Spleen (tissue), 11 donors: ENCODE data around the gene SVOP. TPM values are rescaled to one million over a fixed set of nuclear protein-coding genes. Genes with fewer than 3 reads are reported as not detected.

ENCODE experiments used
- DNase-seq: peaks from one replicate; pipeline ENCODE4 v3.0.0-alpha.2; 2020
- H3K27ac ChIP-seq, 8 donors: fragments of 200-600 bp; sonication (generic) in 7 of 8; 1 replicate in 4 of 8; 2 replicates in 4 of 8; pipeline versions ENCODE4 v1.5.0 to v1.8.0; 2016 to 2021; ENCODE audit warnings: inconsistent platforms in 4 of 8, mild to moderate bottlenecking in 4 of 8, moderate library complexity in 1 of 8
- H3K27me3 ChIP-seq, 7 donors: fragments of 200-600 bp; sonication (generic) in 6 of 7; replicated peaks in 1 of 7; 1 replicate in 4 of 7; 2 replicates in 3 of 7; pipeline versions ENCODE4 v1.5.0 to v1.8.0; 2016 to 2021; ENCODE audit warnings: inconsistent platforms in 3 of 7, mild to moderate bottlenecking in 1 of 7
- H3K36me3 ChIP-seq, 6 donors: fragments of 200-600 bp; sonication (generic) in 5 of 6; 1 replicate in 4 of 6; 2 replicates in 2 of 6; pipeline versions ENCODE4 v1.5.0 to v1.8.0; 2016 to 2021; ENCODE audit warnings: inconsistent platforms in 2 of 6
- H3K4me1 ChIP-seq, 6 donors: fragments of 200-600 bp; sonication (generic) in 5 of 6; 1 replicate in 3 of 6; 2 replicates in 3 of 6; pipeline versions ENCODE4 v1.5.0 to v1.8.0; 2016 to 2021; ENCODE audit warnings: inconsistent platforms in 3 of 6
- H3K4me3 ChIP-seq, 8 donors: fragments of 200-600 bp; sonication (generic) in 7 of 8; 1 replicate in 4 of 8; 2 replicates in 4 of 8; pipeline versions ENCODE4 v1.5.0 to v1.8.0; 2016 to 2021; ENCODE audit warnings: inconsistent platforms in 4 of 8, mild to moderate bottlenecking in 4 of 8, moderate library complexity in 2 of 8
- H3K9me3 ChIP-seq, 8 donors: fragments of 200-600 bp; sonication (generic) in 7 of 8; 1 replicate in 4 of 8; 2 replicates in 4 of 8; pipeline versions ENCODE4 v1.5.0 to v1.8.0; 2016 to 2021; ENCODE audit warnings: inconsistent platforms in 4 of 8
- CTCF ChIP-seq, 11 experiments: fragments of 200-600 bp in 7 of 11; fragments of 450-650 bp in 4 of 11; sonication (generic) in 4 of 11; IDR thresholded peaks in 8 of 11; conservative IDR thresholded peaks in 3 of 11; 1 replicate in 7 of 11; 2 replicates in 4 of 11; pipeline versions ENCODE4 v1.4.0 to v1.8.0; 2016 to 2021; ENCODE audit warnings: antibody characterized with exemption in 11 of 11, inconsistent platforms in 4 of 11, mild to moderate bottlenecking in 1 of 11
- POLR2A ChIP-seq, 3 donors: fragments of 450-650 bp; IDR thresholded peaks; one replicate each; pipeline ENCODE4 v1.5.1; 2017; ENCODE audit warnings: antibody characterized with exemption in 3 of 3, mild to moderate bottlenecking in 1 of 3
- POLR2AphosphoS5 ChIP-seq, 3 donors: sonication (generic); formaldehyde crosslinking; IDR thresholded peaks; one replicate each; pipeline ENCODE4 v1.5.1; 2017; ENCODE audit warnings: antibody characterized with exemption in 3 of 3
- WGBS, 5 donors: extraction: QIAGEN DNeasy Blood & Tissue Kit in 3 of 5; methylation state at CpG; one replicate each; pipeline versions ENCODE4 v1.1.5 to v1.1.7; 2013 to 2018; 5-methylcytosine and 5-hydroxymethylcytosine counted together
- intact Hi-C: fragments of 100-400 bp; cut with DNase I; formaldehyde crosslinking; loops from one replicate; pipeline ENCODE4 v1.15.0; 2023; ENCODE audit warnings: low total_unique reads
- polyA plus RNA-seq, 3 donors: library from polyadenylated mRNA; stranded (reverse); fragments of 200-250 nt; gene quantifications; one replicate each; pipeline ENCODE4 v1.2.1, GENCODE V29; 2013
- total RNA-seq, 7 donors: library from RNA; depleted of rRNA in 3 of 7; stranded (reverse); fragments of >200 nt in 3 of 7; fragmentation: NEBNext Ultra II Directional in 4 of 7; extraction: Animal tissue kit (Norgen Biotek cat#: 25700) in 4 of 7; gene quantifications; one replicate each; pipeline versions ENCODE4 v1.1.0 to v1.2.1, GENCODE V29; 2016 to 2021
- donor health status: healthy with polysubstance abuse.
- donor health status: DM: no; HTN: no; CAD: no; lungs with moderate emphysema.
- donor health status: DM: no; HTN: no; CAD: no.
- donor health status: Bipolar disorder and iron deficiency.
- donor health status: healthy.
- donor health status: DM: no; HTN: no; CAD: no.
- donor health status: DM: yes; HTN: yes; CAD: no.

SVOP gene
- total and polyA plus RNA-seq, 10 donors, result not detected

GRCh38 chr12:108940138-108940537 is 80.7 kb downstream of the SVOP start:
- intact Hi-C loops, result no loop called here
- WGBS, 5 donors, result 34 to 86% (median 43%) methylated on average over 1 of the region's 1 CpG
- DNase-seq, result no peak

GRCh38 chr12:108939594-108939993 is 81.3 kb downstream of the SVOP start:
- no peak for DNase-seq
- no peak for TF ChIP-seq POLR2A (IDR thresholded peaks at IDR 0.05)
- TF ChIP-seq CTCF (IDR thresholded peaks at IDR 0.05 in 8 of 11, conservative IDR thresholded peaks at IDR 0.05 in 3 of 11), result no peak
- no peak for TF ChIP-seq POLR2AphosphoS5 (IDR thresholded peaks at IDR 0.05)
- Histone ChIP-seq H3K4me1 (no peaks in the 10 kb centered on the region), H3K9me3 (no peaks in the 10 kb centered on the region), H3K27me3 (no peaks in the 10 kb centered on the region), H3K4me3 (no peak overlapping the region), H3K27ac (no peak overlapping the region), H3K36me3 (no peaks in the 10 kb centered on the region)
- 19 to 46% (median 25%) methylated on average over 1 of the region's 1 CpG for WGBS, 5 donors
- intact Hi-C loops, result no loop called here

More at GRCh38 chr12:108940138-108940537, 80.7 kb downstream of the SVOP start:
- Histone ChIP-seq H3K4me1 (no peaks in the 10 kb centered on the region), H3K27ac (no peak overlapping the region), H3K4me3 (no peak overlapping the region), H3K27me3 (no peaks in the 10 kb centered on the region), H3K36me3 (no peaks in the 10 kb centered on the region), H3K9me3 (no peaks in the 10 kb centered on the region)
- TF ChIP-seq POLR2AphosphoS5 (IDR thresholded peaks at IDR 0.05), result no peak
- TF ChIP-seq CTCF (IDR thresholded peaks at IDR 0.05 in 8 of 11, conservative IDR thresholded peaks at IDR 0.05 in 3 of 11), result no peak
- no peak for TF ChIP-seq POLR2A (IDR thresholded peaks at IDR 0.05)

GRCh38 chr12:108938247-108938924 is 82.5 kb downstream of the SVOP start:
- no peaks in the 10 kb centered on the region for H3K4me1 ChIP-seq
- H3K27me3 ChIP-seq, result no peaks in the 10 kb centered on the region
- no peak overlapping the region for H3K4me3 ChIP-seq
- H3K36me3 ChIP-seq, result no peaks in the 10 kb centered on the region
- 84 to 91% (median 90%) methylated on average over 13 of the region's 13 CpGs for WGBS, 5 donors
- intact Hi-C loops, result no loop called here
- H3K27ac ChIP-seq, result no peak overlapping the region
- TF ChIP-seq CTCF (IDR thresholded peaks at IDR 0.05 in 8 of 11, conservative IDR thresholded peaks at IDR 0.05 in 3 of 11), result no peak
- no peak for TF ChIP-seq POLR2AphosphoS5 (IDR thresholded peaks at IDR 0.05)
- no peak for TF ChIP-seq POLR2A (IDR thresholded peaks at IDR 0.05)
- H3K9me3 ChIP-seq, result no peaks in the 10 kb centered on the region
- DNase-seq, result no peak

GRCh38 chr12:108935159-108935763 is 85.6 kb downstream of the SVOP start:
- Histone ChIP-seq H3K27ac (no peak overlapping the region), H3K4me1 (peaks cover 0 to 6% (median 2%) of the 10 kb centered on the region in 6 donors), H3K4me3 (no peak overlapping the region), H3K36me3 (no peaks in the 10 kb centered on the region), H3K27me3 (no peaks in the 10 kb centered on the region), H3K9me3 (no peaks in the 10 kb centered on the region)
- TF ChIP-seq POLR2A (IDR thresholded peaks at IDR 0.05) (no peak), POLR2AphosphoS5 (IDR thresholded peaks at IDR 0.05) (no peak), CTCF (IDR thresholded peaks at IDR 0.05 in 8 of 11, conservative IDR thresholded peaks at IDR 0.05 in 3 of 11) (no peak)
- DNase-seq, result no peak
- 65 to 79% (median 76%) methylated on average over 7 of the region's 7 CpGs for WGBS, 5 donors
- intact Hi-C loops, result no loop called here
